Lung (tissue), 12 donors: ENCODE measurements around the gene ACOX1. TPM values are rescaled to one million over a fixed set of nuclear protein-coding genes. Genes with fewer than 3 reads are reported as not detected.

Experiments
- ATAC-seq: fragments of 200-7000 bp; cut with Tn5 transposase; one replicate; pipeline ENCODE4 v1.9.1; 2020; ENCODE audit warnings: moderate number of reproducible peaks; ENCODE audit not compliant: insufficient read depth, low FRiP score
- DNase-seq, 3 donors: peaks; one replicate each; pipeline ENCODE4 v3.0.0-alpha.2; 2013 to 2017
- H3K27ac ChIP-seq, 2 donors: one replicate each; pipeline ENCODE4 v1.5.1; 2013; ENCODE audit warnings: mild to moderate bottlenecking in 2 of 2, moderate library complexity in 2 of 2, control low read depth in 1 of 2, inconsistent platforms in 1 of 2, low read depth in 1 of 2, low read length in 1 of 2
- H3K27me3 ChIP-seq, 3 donors: one replicate each; pipeline ENCODE4 v1.5.1; 2013; ENCODE audit warnings: low read length in 2 of 3; ENCODE audit not compliant: control insufficient read depth in 3 of 3, insufficient read depth in 3 of 3
- H3K36me3 ChIP-seq, 4 donors: one replicate each; pipeline ENCODE4 v1.5.1; 2013; ENCODE audit warnings: low read length in 4 of 4, mild to moderate bottlenecking in 1 of 4, moderate library complexity in 1 of 4; ENCODE audit not compliant: control insufficient read depth in 4 of 4, insufficient read depth in 4 of 4
- H3K4me1 ChIP-seq, 5 donors: one replicate each; pipeline ENCODE4 v1.5.1; 2013; ENCODE audit warnings: low read length in 5 of 5, mild to moderate bottlenecking in 2 of 5, moderate library complexity in 1 of 5; ENCODE audit not compliant: control insufficient read depth in 5 of 5, insufficient read depth in 5 of 5
- H3K4me3 ChIP-seq: one replicate; pipeline ENCODE4 v1.5.1; 2013; ENCODE audit warnings: mild to moderate bottlenecking, control low read depth, moderate library complexity
- H3K9ac ChIP-seq, 2 donors: one replicate each; pipeline ENCODE4 v1.5.1; 2013; ENCODE audit warnings: low read length in 2 of 2, control low read depth in 1 of 2; ENCODE audit not compliant: insufficient read depth in 1 of 2
- H3K9me3 ChIP-seq, 4 donors: one replicate each; pipeline ENCODE4 v1.5.1; 2013; ENCODE audit warnings: low read length in 3 of 4, mild to moderate bottlenecking in 1 of 4, moderate library complexity in 1 of 4; ENCODE audit not compliant: control insufficient read depth in 4 of 4, insufficient read depth in 3 of 4
- WGBS, 2 donors: extraction: QIAGEN DNeasy Blood & Tissue Kit; methylation state at CpG; one replicate each; pipeline ENCODE4 v1.1.7; 2013; 5-methylcytosine and 5-hydroxymethylcytosine counted together
- polyA plus RNA-seq, 2 donors: library from polyadenylated mRNA; stranded (reverse); fragments of 200-250 nt; gene quantifications; one replicate each; pipeline ENCODE4 v1.2.1, GENCODE V29; 2013
- total RNA-seq, 2 donors: library from RNA; depleted of rRNA in 1 of 2; stranded (reverse); fragments of >200 nt in 1 of 2; gene quantifications; one replicate each; pipeline ENCODE4 v1.2.1, GENCODE V29; 2014 to 2021
- TF ChIP-seq, protein P1 (sequence below): IDR thresholded peaks from 2 replicates; pipeline ENCODE4 v1.5.1; 2012; ENCODE audit warnings: mild to moderate bottlenecking; ENCODE audit errors: control extremely low read depth, extremely low read depth
- donor health status: control.
- donor health status: control.
- donor health status: Bipolar disorder and iron deficiency.
- donor health status: healthy.
- donor health status: DM: yes; HTN: yes; CAD: no.

The ACOX1 gene
- total and polyA plus RNA-seq, 4 donors = 19.9 to 80.1 (median 45.9) TPM

DNA sequence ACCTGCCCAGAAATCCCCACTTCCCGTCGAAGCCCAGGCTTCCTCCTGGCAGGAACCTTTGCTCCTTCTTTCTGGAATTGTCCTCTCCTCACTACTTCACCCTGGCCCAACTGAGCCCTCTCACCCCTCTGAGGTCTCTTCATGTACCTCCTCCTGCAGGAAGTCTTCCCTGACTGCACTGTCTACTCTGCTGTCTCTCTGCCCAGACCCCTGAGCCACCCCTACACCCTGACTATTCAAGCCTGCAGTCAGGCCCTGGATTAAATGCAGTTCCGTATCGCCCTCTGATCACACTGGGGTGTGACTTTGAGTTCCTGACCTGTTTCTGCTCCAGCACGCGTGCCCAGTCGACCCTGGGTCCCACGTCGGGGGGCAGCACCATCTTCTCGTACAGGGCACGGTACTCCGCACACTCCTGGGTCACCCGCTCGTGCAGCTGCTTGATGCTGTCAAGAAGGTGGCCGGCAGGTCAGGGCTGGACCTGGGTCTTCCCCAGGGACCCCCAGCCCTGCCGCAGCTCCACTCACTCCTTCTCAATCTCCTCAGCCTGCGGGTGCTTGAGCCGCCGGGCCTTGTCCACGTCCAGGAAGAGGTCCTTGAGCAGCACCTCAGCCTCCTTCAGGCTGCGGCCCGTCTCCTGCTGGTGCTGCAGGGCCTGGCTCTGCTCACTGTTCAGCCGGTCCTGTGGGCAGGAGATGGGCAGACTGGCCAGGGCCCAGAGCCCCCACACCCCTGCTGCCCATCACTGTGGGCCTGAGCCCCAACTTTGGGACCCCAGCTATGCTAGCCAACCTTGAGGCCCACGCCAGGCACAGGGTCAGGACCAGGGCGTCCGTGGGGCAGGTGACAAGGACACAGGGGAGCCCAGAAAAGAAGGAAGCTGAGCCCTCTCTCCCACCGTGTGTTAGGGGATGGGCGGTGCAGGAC is 44.3 kb upstream of the ACOX1 start:
- Histone ChIP-seq H3K36me3 (peaks cover 0 to 2% (median 0%) of the 10 kb centered on the region in 4 donors), H3K4me3 (no peak overlapping the region), H3K9me3 (no peaks in the 10 kb centered on the region), H3K27me3 (no peaks in the 10 kb centered on the region), H3K4me1 (no peaks in the 10 kb centered on the region), H3K27ac (no peak overlapping the region), H3K9ac (no peak overlapping the region)
- DNase-seq (no peak), ATAC-seq (no peak)
- 90 to 93% methylated on average over 28 of the region's 28 CpGs for WGBS, 2 donors
- TF ChIP-seq, protein P1, sequence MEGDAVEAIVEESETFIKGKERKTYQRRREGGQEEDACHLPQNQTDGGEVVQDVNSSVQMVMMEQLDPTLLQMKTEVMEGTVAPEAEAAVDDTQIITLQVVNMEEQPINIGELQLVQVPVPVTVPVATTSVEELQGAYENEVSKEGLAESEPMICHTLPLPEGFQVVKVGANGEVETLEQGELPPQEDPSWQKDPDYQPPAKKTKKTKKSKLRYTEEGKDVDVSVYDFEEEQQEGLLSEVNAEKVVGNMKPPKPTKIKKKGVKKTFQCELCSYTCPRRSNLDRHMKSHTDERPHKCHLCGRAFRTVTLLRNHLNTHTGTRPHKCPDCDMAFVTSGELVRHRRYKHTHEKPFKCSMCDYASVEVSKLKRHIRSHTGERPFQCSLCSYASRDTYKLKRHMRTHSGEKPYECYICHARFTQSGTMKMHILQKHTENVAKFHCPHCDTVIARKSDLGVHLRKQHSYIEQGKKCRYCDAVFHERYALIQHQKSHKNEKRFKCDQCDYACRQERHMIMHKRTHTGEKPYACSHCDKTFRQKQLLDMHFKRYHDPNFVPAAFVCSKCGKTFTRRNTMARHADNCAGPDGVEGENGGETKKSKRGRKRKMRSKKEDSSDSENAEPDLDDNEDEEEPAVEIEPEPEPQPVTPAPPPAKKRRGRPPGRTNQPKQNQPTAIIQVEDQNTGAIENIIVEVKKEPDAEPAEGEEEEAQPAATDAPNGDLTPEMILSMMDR = no peak

DNA sequence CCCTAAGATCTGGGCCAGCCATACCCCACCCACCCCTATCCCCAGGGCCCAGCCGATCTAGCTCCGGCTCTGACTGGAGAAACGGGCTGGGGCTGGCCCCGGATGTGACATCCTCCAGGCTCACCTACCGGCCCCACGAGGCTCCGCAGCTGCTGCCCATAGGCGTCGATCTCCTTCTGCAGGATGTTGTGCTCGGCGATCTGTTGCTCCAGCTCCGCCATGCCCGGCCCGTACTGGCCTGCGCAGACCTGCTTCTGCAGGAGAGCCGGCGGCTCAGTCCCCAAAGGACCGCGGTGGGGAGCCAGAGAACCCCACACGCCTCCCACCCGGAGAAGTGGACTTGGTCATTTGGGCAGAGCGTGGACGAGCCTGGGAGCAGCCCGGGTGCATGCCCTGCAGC is 43.3 kb upstream of the ACOX1 start:
- 87 to 89% methylated on average over 24 of the region's 24 CpGs for WGBS, 2 donors
- Histone ChIP-seq H3K4me1 (no peaks in the 10 kb centered on the region), H3K27me3 (no peaks in the 10 kb centered on the region), H3K9me3 (no peaks in the 10 kb centered on the region), H3K27ac (no peak overlapping the region), H3K9ac (no peak overlapping the region), H3K4me3 (no peak overlapping the region), H3K36me3 (peaks cover 0 to 7% (median 0%) of the 10 kb centered on the region in 4 donors)
- DNase-seq (no peak), ATAC-seq (no peak)
- TF ChIP-seq, protein P1 = no peak

DNA sequence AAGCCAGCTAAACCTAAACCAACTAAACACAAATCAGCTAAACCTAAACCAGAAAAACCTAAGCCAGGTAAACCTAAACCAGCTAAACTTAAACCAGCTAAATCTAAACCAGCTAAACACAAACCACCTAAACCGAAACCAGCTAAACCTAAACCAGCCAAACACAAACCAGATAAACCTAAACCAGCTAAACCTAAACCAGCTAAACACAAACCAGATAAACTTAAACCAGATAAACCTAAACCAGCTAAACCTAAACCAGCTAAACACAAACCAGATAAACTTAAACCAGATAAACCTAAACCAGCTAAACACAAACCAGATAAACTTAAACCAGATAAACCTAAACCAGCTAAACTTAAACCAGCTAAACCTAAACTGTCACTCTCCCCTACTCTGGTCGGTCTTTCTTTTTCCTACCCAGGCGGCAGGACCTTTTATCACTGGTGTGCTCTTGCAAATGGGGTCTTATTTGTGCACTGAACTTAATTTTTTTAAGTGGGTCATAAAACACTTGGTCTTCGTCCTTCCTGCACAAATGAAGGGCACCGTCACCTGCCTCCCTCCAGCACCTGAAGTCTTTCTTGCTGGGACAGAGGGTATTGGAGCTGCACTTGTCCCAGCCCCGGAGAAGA is 41.0 kb upstream of the ACOX1 start:
- H3K36me3 ChIP-seq = peaks cover 0 to 11% (median 0%) of the 10 kb centered on the region in 4 donors
- H3K9me3 ChIP-seq = no peaks in the 10 kb centered on the region
- no peak overlapping the region for H3K27ac ChIP-seq
- no peak for DNase-seq
- H3K4me3 ChIP-seq = no peak overlapping the region
- no peaks in the 10 kb centered on the region for H3K4me1 ChIP-seq
- ATAC-seq = no peak
- no peaks in the 10 kb centered on the region for H3K27me3 ChIP-seq
- H3K9ac ChIP-seq = no peak overlapping the region
- TF ChIP-seq, protein P1 = no peak
- 92 to 95% methylated on average over 6 of the region's 6 CpGs for WGBS, 2 donors
